ELR (cell line): ENCODE data around the gene ANKRD61.
"Not testable (repeated sequence)": the region's sequence is repeated elsewhere in the genome, so short reads cannot be mapped to it uniquely, and the experiment has no call there.

Source experiments
- DNase-seq: peaks from one replicate; pipeline ENCODE4 v3.0.0-alpha.2; 2015; ENCODE audit warnings: low read depth

Gene ANKRD61

GRCh38 chr7:6030988-6031387 lies at the start of gene ANKRD61:
TSS of gene ANKRD61 (plus strand) at chr7:6031376. CDS start at chr7:6031376, 0 bp downstream.
- no peak for DNase-seq

GRCh38 chr7:5987061-5987460 lies 44.1 kb upstream of the ANKRD61 start:
- not testable (repeated sequence) for DNase-seq

GRCh38 chr7:5997210-5997808 lies 33.9 kb upstream of the ANKRD61 start:
- peak; percentile 80 for DNase-seq

- DNase-seq = no peak
Observed at GRCh38 chr7:6007386-6007785, 23.8 kb upstream of the ANKRD61 start.

- DNase-seq = peak; percentile 27
Observed at GRCh38 chr7:6007835-6008590, 23.2 kb upstream of the ANKRD61 start.

- DNase-seq = peak; percentile 100
Observed at GRCh38 chr7:6008668-6009611, 22.2 kb upstream of the ANKRD61 start, which contains the start of the genes AIMP2 and PMS2. TSS of gene AIMP2 (plus strand) at chr7:6009272. CDS start at chr7:6009364, 92 bp downstream. TSS of gene PMS2 (minus strand) at chr7:6009049. CDS start at chr7:6009019, 30 bp downstream.

- DNase-seq = not testable (repeated sequence)
Observed at GRCh38 chr7:6010370-6010769, 20.8 kb upstream of the ANKRD61 start.

- DNase-seq = no peak
Observed at GRCh38 chr7:6011541-6011940, 19.6 kb upstream of the ANKRD61 start.

- DNase-seq = no peak
Observed at GRCh38 chr7:6012355-6013104, 18.6 kb upstream of the ANKRD61 start.

- DNase-seq = no peak
Observed at GRCh38 chr7:6015917-6016652, 15.1 kb upstream of the ANKRD61 start.

- DNase-seq = no peak
Observed at GRCh38 chr7:6016653-6016966, 14.6 kb upstream of the ANKRD61 start.

GRCh38 chr7:6020371-6021286 lies 10.5 kb upstream of the ANKRD61 start:
- no peak for DNase-seq

GRCh38 chr7:6022707-6023106 lies 8.5 kb upstream of the ANKRD61 start:
- DNase-seq = no peak

GRCh38 chr7:6023974-6024435 lies 7.2 kb upstream of the ANKRD61 start:
- DNase-seq = no peak

GRCh38 chr7:6026011-6026819 lies 5.0 kb upstream of the ANKRD61 start:
- DNase-seq = peak; percentile 71

GRCh38 chr7:6026820-6027311 lies 4.3 kb upstream of the ANKRD61 start:
- DNase-seq = no peak

GRCh38 chr7:6027806-6028365 lies 3.3 kb upstream of the ANKRD61 start:
- DNase-seq = no peak

GRCh38 chr7:6028563-6028962 lies 2.6 kb upstream of the ANKRD61 start:
- no peak for DNase-seq
